Measurements from ENCODE around the gene RAMP3.

DNA sequence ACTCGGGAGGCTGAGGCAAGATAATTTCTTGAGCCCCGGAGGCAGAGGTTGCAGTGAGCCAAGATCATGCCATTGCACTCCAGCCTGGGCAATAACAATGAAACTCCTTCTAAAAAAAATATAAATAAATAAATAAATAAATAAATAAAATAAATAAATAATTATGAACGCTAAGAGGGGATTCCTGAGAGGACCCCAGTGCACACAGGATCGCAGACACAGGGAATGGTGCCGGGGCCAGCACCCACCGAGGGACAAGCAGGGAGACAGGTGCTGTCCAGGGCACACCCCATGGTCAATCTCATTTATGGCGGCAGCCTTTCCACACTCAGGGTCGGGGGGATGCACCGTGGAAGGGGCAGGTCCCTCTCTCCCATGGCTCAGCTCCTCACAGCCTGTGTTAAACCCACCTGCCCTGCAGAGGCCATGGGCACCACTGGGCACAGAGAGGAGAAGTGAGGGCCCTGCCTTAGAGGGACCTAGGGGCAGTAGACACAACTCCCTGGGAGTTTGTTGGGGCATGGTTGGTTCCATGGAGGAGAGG, 2.2 kb upstream of the RAMP3 start:
- TF ChIP-seq POLR2A (IDR thresholded peaks at IDR 0.05) (no peak), POLR2AphosphoS5 (IDR thresholded peaks at IDR 0.05) (no peak), EP300 (IDR thresholded peaks at IDR 0.05) (no peak)
- TF ChIP-seq, protein P1, sequence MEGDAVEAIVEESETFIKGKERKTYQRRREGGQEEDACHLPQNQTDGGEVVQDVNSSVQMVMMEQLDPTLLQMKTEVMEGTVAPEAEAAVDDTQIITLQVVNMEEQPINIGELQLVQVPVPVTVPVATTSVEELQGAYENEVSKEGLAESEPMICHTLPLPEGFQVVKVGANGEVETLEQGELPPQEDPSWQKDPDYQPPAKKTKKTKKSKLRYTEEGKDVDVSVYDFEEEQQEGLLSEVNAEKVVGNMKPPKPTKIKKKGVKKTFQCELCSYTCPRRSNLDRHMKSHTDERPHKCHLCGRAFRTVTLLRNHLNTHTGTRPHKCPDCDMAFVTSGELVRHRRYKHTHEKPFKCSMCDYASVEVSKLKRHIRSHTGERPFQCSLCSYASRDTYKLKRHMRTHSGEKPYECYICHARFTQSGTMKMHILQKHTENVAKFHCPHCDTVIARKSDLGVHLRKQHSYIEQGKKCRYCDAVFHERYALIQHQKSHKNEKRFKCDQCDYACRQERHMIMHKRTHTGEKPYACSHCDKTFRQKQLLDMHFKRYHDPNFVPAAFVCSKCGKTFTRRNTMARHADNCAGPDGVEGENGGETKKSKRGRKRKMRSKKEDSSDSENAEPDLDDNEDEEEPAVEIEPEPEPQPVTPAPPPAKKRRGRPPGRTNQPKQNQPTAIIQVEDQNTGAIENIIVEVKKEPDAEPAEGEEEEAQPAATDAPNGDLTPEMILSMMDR (IDR thresholded peaks at IDR 0.05), result no peak
